ENCODE results near the gene SKIC8.

SKIC8 gene

GRCh38 chr15:78320183-78320582 is 20.8 kb upstream of the SKIC8 start:
- TF ChIP-seq CTCF (IDR thresholded peaks at IDR 0.05): no peak

- TF ChIP-seq CTCF (IDR thresholded peaks at IDR 0.05): no peak
Measured at GRCh38 chr15:78319588-78319987, 20.2 kb upstream of the SKIC8 start.

- peak; percentile 38; the same call in 1 of the 2 replicates for TF ChIP-seq CTCF (IDR thresholded peaks at IDR 0.05)
Measured at GRCh38 chr15:78317145-78317836, 17.9 kb upstream of the SKIC8 start.

- no peak for TF ChIP-seq CTCF (IDR thresholded peaks at IDR 0.05)
Measured at GRCh38 chr15:78316283-78317083, 17.1 kb upstream of the SKIC8 start.

GRCh38 chr15:78315686-78316282 is 16.4 kb upstream of the SKIC8 start:
- no peak for TF ChIP-seq CTCF (IDR thresholded peaks at IDR 0.05)

- no peak for TF ChIP-seq CTCF (IDR thresholded peaks at IDR 0.05)
Measured at GRCh38 chr15:78314181-78314581, 14.8 kb upstream of the SKIC8 start.

- TF ChIP-seq CTCF (IDR thresholded peaks at IDR 0.05): no peak
Measured at GRCh38 chr15:78313383-78313782, 14.0 kb upstream of the SKIC8 start.
